CD4-positive, alpha-beta T cell treated with Interleukin-15 for 4 hours (primary cell): Measurements from ENCODE around the gene HOXB4.

Source experiments
- DNase-seq: peaks from one replicate; pipeline ENCODE4 v3.0.0-alpha.2; 2020; ENCODE audit warnings: low spot score

Gene HOXB4

DNA sequence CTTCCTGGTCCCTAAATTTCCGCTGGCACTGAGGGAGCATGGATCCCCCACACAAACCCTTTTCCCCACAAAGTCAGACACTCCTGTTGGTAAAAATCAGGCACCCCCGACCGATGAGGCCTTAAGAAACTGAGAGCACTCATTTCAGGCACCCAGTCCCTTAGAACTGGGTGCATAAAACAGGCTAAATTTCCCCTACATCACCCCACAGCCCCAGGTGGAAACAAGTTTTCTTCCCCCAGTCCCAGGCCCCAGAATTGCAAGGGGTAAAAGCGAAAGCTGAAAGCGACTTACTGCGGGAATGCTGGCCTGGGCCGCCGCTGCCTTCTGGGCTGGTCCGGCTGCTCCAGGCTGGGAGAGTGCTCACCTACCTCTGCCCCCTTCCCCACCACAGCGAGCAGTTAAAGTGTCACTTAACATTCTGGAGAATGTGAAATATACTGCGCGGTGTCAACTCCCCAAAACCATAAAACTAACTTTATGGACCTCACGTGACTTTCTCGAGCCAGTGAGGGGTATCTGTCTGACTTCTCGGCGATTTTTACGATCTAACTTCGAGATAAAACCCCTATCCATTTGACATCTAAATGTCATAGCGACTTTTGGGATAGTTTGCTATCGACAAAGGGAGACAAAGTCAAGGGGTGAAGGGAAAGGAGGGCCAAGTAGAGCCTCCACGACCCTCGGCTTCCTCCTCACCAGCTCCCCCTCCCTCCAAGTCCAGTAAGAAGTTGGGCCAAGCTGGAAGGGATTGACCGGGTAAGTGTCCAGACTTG is 11.9 kb upstream of the HOXB4 start, which contains the start of gene HOXB3:
Gene HOXB3 (minus strand): TSS at position 411 of the 776 bp plus-strand sequence. CDS start 37,767 bp downstream, outside the sequence.
- no peak for DNase-seq

DNA sequence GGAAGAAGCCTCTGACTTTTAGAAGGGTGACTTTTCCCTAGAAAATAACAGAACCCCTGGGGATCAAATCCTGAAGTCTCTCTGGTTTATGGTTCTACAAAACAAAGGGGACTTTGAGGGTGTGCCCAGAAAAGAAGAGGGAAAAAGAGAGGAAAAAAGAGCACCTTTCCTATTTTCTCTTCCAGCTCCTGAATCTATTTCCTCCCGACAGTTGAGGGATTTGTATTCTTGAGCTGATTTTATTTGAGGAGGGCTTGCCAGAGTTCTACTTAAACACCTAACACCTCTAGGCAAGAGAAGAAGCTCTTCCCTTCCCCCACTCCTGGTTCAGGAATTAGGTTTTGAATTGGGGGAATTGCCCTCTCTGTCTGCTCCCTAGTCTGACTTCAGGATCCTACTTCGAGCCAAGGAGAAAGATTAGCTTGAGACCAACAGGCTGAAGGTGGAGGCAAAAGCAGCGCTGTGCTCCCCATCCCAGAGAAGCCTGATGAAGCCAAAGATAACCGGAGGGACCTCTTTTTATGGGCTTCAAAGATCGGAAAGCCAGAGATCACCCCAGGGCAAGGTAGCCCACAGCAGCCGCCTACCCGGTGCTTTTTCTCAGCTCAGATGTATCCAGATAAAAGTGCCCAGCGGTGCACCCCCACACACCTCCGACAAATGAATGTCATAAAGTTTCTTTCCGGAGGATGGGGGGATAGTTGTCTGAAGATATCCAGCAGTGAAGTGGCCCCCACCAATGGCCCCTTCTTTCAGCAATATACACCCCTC is 11.1 kb upstream of the HOXB4 start:
- no peak for DNase-seq

DNA sequence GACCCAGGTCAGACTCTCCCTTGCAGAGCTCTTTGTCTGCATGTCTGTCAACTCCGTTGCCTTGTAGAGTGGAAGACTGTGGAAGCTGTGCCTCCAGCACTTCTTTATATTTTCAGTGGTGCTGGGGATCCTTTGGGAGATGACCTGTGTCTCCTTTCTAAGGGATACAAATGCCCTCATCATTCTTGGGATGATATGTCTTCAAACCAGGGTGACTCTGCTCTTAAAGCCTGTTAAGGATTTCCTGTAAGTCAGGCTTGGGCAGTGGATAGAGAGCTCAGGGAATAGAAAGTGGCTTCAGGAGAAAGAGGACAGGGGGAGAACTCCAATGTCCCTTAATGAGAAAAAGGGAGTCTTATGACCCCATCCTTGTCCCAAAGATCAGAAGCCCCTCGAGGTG is 10.4 kb upstream of the HOXB4 start:
- no peak for DNase-seq

GRCh38 chr17:48588074-48588415 is 9.9 kb upstream of the HOXB4 start:
- DNase-seq = no peak

DNA sequence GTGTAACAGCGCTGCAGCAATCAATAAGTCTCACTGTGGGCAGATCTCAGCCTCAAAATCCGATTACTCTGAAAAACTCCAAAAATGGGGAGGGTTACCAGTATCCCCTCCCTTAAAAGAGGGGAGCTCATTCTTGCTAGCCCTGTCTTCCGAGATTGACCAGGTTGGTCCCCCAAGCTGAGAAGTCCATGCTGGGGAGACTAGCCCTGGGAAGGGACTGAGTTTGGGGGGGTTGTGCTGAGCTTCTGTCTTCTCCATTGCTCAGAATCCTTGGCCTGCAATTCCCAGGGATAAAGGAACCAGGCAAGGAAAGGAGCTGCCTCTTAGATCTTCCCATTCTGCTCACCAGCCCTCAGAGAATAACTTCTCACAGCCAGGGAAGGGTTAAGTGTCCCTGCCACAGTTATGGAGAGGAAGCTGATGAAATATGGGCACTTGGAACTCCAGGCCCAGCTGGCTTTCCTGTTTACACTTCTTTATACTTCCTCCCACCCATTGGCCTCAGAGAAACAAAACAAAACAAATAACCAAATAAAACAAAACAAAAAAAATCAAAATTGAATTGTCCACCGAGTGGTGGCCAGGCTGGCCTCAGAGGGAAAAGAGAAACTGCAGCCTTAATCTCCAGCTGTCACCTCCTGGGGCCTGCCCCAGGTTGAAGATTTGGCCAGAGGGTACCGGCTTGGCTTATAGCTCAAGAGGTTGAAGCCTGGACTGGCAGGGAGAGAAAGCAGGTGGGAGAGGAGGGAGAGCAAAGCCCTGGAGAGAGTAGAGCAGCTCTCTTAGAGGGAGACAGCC is 9.3 kb upstream of the HOXB4 start:
- DNase-seq = no peak

GRCh38 chr17:48586355-48587258 is 8.5 kb upstream of the HOXB4 start:
- no peak for DNase-seq

GRCh38 chr17:48584223-48584741 is 6.1 kb upstream of the HOXB4 start:
- DNase-seq = no peak

GRCh38 chr17:48583708-48584222 is 5.6 kb upstream of the HOXB4 start:
- DNase-seq = no peak

- DNase-seq = no peak
Observed at GRCh38 chr17:48582750-48583069, 4.6 kb upstream of the HOXB4 start.

- no peak for DNase-seq
Observed at GRCh38 chr17:48579760-48580554, 1.8 kb upstream of the HOXB4 start.

GRCh38 chr17:48579471-48579759 is 1.3 kb upstream of the HOXB4 start:
- DNase-seq = no peak

DNA sequence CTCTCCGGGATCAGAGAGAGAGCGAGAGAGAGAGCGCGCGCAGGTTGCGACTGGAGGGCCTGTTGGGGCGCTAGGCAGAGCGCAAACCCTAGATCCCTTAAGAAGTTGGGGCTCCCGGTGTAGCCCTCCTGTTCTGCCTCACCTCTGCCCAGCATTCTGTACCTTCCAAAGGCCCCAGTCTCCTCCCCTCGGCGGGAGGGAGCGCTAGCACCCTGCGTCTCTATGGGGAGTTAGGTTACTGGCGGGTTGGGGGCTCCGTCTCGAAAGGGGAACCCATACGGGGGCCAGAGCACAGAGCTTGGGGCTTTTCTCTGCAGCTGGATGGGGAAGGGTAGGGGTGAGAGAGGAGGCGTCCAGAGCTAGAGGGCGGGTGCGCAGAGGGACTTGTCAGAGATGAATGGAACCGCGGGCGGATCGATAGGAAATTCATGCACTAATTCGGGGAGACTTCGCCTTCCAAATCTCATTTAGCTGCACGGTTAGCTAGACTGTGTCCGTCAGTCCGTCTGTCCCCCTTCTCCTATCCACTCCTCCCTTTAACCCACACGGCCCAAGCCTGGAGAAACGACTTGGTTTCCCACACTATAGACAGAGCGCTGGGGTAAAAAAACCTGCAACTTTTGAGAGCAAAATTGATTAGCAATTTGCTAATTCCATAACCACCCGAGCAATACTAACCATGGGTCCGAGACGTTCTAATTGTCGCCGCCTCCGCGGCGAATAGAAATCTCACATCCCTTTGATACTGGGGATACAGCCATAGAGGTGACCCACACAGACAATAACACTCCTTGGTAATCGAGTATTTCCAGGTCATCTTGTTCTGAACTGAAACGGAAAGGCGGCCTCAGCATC is 693 bp upstream of the HOXB4 start:
- no peak for DNase-seq

GRCh38 chr17:48577330-48577945 is 712 bp downstream of the HOXB4 start:
- DNase-seq = no peak

DNA sequence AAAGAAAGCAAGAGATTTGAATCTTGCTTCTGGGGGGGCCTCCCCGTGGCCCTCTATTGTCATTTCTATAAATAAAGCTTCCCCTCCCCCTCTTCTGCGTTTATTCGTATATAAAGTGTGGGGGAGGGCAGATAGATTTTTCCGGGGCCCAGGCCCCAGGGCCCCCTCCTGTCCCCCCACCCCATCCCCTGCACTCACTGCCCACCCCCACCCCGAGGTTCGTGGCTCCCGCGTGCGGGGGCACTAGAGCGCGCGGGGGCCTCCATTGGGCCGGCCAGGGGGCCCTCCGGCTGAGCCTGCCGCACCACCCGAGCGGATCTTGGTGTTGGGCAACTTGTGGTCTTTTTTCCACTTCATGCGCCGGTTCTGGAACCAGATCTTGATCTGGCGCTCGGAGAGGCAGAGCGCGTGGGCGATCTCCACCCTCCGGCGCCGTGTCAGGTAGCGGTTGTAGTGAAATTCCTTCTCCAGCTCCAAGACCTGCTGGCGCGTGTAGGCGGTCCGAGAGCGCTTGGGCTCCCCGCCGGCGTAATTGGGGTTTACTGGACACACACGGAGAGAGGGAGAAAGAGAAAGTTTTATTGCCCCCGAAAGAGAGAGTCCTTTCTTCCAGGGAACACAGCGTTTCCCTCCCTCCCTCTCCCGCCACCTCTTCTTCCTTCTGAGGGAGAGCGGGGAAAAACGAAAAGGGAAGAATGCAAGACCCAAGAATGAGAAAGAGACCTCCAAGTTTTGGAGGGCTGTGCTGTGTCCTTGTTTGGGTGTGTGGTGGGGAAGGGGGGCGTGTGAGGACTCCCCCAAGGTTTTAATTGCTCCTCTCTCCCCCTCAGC is 1.5 kb downstream of the HOXB4 start:
- DNase-seq = no peak

DNA sequence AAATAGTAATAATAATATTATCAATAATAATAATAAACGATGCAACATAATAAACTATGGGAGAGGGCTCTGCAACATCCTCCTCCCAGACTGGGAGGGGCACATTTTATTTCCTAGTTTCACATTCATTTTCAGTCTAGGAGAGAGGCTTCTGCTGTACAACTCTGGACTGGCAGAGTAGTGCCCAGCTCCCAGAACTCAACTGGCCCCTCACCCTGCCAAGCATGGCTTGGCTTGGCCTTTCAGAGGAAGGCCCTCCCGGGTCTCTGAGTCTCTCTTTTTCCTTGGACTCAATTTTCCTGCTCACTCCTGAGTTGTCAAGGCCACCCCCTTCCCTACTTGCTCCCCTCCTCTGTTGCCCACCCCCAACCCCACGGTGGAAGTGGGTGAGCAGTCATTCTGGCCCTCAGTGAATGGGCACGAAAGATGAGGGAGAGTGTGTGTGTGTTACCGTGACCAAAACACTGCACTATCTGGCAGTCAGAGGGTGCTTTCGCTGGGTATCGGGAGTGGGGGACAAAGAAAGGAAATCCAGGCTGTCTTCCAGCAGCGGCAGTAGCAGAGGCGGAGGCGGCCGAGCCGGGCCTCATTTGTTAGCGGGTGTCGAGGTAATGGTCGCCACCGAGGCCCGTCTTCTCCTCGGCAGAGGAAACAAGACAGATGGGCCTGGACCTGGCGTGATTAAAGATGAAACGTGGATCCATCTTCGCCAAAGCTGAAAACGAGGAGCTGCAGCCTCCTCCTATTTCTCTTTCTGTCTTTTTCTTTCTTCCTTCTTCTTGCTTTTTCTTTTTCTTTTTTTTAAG is 2.3 kb downstream of the HOXB4 start:
- DNase-seq = no peak

- DNase-seq = no peak
Observed at GRCh38 chr17:48575066-48575582, 3.0 kb downstream of the HOXB4 start.

DNA sequence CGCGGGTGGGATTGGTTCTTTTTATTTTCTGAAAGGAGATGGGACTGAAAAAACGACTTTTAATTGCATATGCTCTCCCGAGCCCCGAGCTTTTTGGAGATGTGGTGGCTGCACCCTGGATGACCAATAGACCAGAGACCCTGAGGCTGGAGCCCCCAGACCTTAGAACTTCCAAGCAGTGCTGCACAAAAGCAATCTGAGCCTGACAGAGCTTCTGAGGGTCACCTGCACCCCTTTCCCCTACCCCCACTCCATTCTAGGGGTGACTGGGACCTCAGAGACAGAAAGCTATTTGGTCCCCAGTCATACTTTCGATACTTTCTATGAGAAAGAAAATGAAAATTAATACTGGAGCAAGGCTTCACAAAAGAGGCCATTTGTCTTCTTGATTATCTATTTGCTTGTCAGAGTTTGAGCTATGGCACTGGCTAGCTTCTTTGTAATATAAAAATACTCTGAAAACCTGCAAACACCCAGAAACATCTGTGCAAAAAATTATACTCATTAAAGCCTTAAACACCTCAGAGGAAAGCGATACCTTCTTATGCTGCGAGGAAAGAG is 3.6 kb downstream of the HOXB4 start:
- DNase-seq = no peak
